HUES6 (cell line): ENCODE data around the gene DYRK1A.

ENCODE experiments used
- H3K27ac ChIP-seq: 2 replicates; pipeline ENCODE4 v1.7.0; 2013; ENCODE audit warnings: low read depth, mild to moderate bottlenecking, low read length, inconsistent platforms
- H3K27me3 ChIP-seq: 2 replicates; pipeline ENCODE4 v1.6.1; 2013; ENCODE audit warnings: low read length; ENCODE audit not compliant: control insufficient read depth, insufficient read depth
- H3K36me3 ChIP-seq: 2 replicates; pipeline ENCODE4 v1.6.1; 2013; ENCODE audit warnings: low read length; ENCODE audit not compliant: control insufficient read depth, insufficient read depth
- H3K4me1 ChIP-seq: 2 replicates; pipeline ENCODE4 v1.6.1; 2013; ENCODE audit warnings: low read length; ENCODE audit not compliant: control insufficient read depth, insufficient read depth
- H3K4me3 ChIP-seq: 2 replicates; pipeline ENCODE4 v1.5.1; 2013; ENCODE audit warnings: low read depth, low read length
- H3K9ac ChIP-seq: one replicate; pipeline ENCODE4 v1.6.1; 2013; ENCODE audit warnings: mild to moderate bottlenecking, low read length
- H3K9me3 ChIP-seq: 2 replicates; pipeline ENCODE4 v1.6.1; 2013; ENCODE audit warnings: low read depth, low read length; ENCODE audit not compliant: control insufficient read depth, insufficient read depth

DYRK1A gene

DNA sequence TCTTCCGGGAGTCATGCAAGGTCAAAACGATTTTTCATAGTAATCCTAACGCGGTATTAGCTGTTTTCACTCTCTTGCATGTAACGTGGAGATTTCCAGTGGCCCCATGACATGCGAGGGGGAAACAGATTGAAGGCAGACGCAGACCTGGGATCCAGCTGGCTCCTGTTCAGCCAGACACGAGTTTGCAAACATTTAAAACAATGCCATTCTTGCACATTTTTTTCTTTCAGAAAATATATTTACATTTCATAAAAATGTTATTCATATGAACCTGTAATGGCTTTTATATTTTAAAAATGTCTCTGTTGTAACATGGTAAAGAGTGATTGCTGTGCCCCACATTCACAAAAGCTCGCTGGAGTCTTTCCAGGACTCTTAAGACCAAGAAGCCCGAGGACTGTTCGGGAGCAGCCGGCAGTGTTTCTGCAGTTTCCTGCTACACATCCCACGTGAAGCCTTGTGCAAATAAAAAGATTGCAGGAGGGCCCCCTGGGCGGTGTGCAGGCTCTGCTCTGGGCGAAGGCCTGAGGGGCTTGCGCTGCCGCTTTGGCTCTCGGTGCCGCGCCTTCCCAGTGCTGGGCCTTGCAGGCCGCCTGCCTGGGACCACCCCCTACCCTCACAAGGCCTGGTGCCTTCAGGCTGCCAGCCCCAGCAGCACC lies 184.9 kb downstream of the DYRK1A start:
- H3K27me3 ChIP-seq, result no peaks in the 10 kb centered on the region
- H3K4me3 ChIP-seq, result no peak overlapping the region
- no peaks in the 10 kb centered on the region for H3K9me3 ChIP-seq
- H3K27ac ChIP-seq, result no peak overlapping the region
- no peak overlapping the region for H3K9ac ChIP-seq
- peaks cover 28% of the 10 kb centered on the region for H3K4me1 ChIP-seq
- no peaks in the 10 kb centered on the region for H3K36me3 ChIP-seq

DNA sequence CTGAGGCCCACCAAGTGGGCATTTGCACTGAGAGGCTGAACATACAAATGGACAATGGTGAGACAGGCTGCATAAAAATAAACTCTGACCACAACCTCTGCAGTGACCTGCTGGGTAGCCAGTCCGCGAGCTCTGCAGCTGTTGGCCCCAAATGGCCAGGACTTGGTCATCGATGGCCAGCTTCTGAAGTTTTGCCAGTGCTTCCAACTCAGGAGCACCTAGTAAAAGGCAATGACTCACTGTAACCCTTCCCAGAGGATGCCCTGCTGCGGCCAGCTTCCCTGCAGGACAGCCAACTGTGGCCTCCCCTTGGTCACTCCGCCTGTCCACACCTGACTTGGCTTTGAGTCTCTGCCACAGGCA lies 185.4 kb downstream of the DYRK1A start:
- Histone ChIP-seq H3K36me3 (no peaks in the 10 kb centered on the region), H3K27ac (no peak overlapping the region), H3K9ac (no peak overlapping the region), H3K9me3 (no peaks in the 10 kb centered on the region), H3K4me3 (no peak overlapping the region), H3K27me3 (no peaks in the 10 kb centered on the region), H3K4me1 (peaks cover 23% of the 10 kb centered on the region)

GRCh38 chr21:37552496-37553029 lies 186.0 kb downstream of the DYRK1A start:
- no peak overlapping the region for H3K27ac ChIP-seq
- no peaks in the 10 kb centered on the region for H3K36me3 ChIP-seq
- no peaks in the 10 kb centered on the region for H3K27me3 ChIP-seq
- no peak overlapping the region for H3K4me3 ChIP-seq
- H3K4me1 ChIP-seq, result peaks cover 17% of the 10 kb centered on the region
- no peak overlapping the region for H3K9ac ChIP-seq
- no peaks in the 10 kb centered on the region for H3K9me3 ChIP-seq

DNA sequence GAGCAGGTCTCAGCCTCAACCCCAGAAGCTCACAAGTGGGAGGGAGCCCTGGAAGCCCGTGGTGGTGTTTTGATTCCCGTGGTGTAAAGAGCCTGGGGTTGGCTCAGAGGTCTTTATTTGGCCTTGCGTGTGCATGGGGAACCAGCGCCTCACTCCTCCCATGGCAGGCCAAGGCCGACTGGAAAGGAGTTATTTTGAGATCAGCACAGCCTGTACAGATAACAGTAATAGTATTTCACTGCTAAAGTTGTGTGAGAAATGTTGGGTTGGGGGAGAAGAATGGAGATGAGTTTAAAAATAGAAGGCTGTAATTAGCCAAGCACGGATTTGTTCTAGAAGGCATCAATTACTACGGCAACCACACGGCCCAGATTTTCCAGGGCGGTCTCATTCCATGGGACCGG lies 186.5 kb downstream of the DYRK1A start:
- H3K36me3 ChIP-seq, result no peaks in the 10 kb centered on the region
- H3K27me3 ChIP-seq, result no peaks in the 10 kb centered on the region
- no peak overlapping the region for H3K4me3 ChIP-seq
- no peaks in the 10 kb centered on the region for H3K9me3 ChIP-seq
- H3K27ac ChIP-seq, result no peak overlapping the region
- no peak overlapping the region for H3K9ac ChIP-seq
- peaks cover 17% of the 10 kb centered on the region for H3K4me1 ChIP-seq

DNA sequence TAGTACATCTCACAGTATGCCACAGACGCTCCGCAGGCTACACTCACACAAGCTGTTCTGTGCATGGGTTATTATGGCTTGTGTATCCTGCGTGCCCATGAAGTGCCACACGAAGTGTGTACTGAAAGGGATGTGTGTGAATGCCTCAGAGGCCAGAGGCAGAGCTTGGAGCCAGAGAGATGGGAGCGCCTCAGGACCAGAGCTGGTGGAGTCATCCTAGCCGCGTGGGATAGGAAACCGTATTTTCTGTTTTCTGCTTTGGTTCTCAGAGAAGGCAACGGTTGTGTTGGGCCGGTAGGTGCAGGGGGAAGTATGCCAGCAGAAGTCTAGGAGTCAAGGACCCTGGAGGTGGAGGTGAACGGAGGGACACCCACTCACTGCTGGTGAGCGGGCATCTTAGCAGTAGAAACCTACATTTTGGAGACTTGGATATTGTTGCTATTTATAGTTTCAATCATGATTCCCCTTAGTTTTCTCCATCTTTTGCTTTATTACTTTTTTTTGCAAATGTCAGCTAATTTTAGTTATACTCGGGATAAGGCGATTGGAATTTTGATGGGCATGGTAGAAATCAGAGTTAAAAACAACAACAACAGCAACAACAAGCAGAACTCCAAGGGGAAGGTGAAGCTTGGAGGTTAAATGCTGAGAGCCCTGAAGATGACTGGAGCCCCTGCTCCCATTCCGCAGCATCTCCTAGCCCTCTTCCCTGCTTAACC lies 188.2 kb downstream of the DYRK1A start:
- no peaks in the 10 kb centered on the region for H3K36me3 ChIP-seq
- H3K27ac ChIP-seq, result no peak overlapping the region
- no peak overlapping the region for H3K9ac ChIP-seq
- peaks cover 17% of the 10 kb centered on the region for H3K4me1 ChIP-seq
- no peaks in the 10 kb centered on the region for H3K9me3 ChIP-seq
- no peak overlapping the region for H3K4me3 ChIP-seq
- no peaks in the 10 kb centered on the region for H3K27me3 ChIP-seq

DNA sequence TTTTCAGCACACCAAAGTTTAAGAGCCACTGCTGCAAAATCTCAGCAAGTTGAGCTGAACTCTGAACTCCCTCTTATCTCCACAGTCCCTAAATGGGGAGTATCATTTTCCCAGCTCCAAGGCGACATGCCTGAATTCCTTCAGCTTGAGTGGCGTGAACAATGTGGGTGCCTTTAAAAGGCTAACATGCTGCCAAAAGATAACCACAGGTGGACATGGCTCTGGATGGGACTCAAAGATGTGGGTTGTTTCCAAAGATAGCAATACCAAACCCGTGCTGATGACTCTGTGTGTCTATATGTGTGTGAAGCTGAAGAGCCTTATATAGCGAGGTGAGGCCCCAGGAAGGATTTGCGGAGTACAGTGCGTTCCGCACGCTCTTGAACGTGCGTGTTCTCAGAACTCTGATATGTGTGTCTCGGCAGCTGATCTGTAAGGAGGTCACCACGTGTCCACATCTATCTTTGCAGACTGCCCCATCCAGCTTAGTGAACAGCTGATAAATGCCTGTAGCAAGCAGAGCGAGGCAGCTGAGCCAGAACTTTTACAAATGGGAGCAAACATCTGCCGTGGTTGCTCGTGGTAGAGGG lies 189.2 kb downstream of the DYRK1A start:
- H3K4me1 ChIP-seq, result peaks cover 14% of the 10 kb centered on the region
- H3K9ac ChIP-seq, result no peak overlapping the region
- H3K36me3 ChIP-seq, result no peaks in the 10 kb centered on the region
- no peaks in the 10 kb centered on the region for H3K27me3 ChIP-seq
- no peaks in the 10 kb centered on the region for H3K9me3 ChIP-seq
- H3K4me3 ChIP-seq, result no peak overlapping the region
- H3K27ac ChIP-seq, result no peak overlapping the region

GRCh38 chr21:37557261-37557950 lies 190.8 kb downstream of the DYRK1A start:
- Histone ChIP-seq H3K27me3 (no peaks in the 10 kb centered on the region), H3K4me3 (no peak overlapping the region), H3K9ac (no peak overlapping the region), H3K27ac (no peak overlapping the region), H3K36me3 (no peaks in the 10 kb centered on the region), H3K9me3 (no peaks in the 10 kb centered on the region), H3K4me1 (no peaks in the 10 kb centered on the region)

DNA sequence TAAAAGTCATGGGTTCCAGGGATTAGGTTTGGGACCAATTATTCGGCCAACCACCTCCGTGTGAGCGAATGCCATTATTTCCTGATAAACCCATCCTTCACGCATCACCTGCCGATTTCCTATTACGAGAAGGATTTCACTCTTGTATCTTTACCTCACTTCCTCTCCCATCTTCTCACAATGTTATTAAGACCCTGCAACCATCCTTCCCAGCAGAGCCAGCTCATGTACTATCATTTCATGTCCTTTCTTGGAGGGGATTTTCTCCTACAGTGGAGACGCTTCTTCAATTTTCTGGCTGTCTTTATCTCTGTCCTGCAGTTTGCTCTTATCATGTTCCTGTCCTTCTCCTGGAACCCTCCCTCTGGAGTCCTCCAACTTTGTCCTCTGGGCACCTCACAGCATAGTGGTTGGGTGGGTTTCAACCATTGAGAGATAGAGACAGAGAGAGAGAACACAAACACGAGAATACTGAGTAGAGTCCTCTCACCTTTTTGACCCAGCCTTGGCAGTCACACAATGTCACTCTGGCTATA lies 192.2 kb downstream of the DYRK1A start:
- Histone ChIP-seq H3K9me3 (no peaks in the 10 kb centered on the region), H3K4me3 (no peak overlapping the region), H3K9ac (no peak overlapping the region), H3K36me3 (no peaks in the 10 kb centered on the region), H3K27ac (no peak overlapping the region), H3K4me1 (peaks cover 7% of the 10 kb centered on the region; the same call in 1 of the 2 replicates), H3K27me3 (peaks cover 7% of the 10 kb centered on the region; the same call in 1 of the 2 replicates)

GRCh38 chr21:37560385-37560784 lies 193.8 kb downstream of the DYRK1A start:
- Histone ChIP-seq H3K27me3 (peaks cover 7% of the 10 kb centered on the region; the same call in 1 of the 2 replicates), H3K4me1 (peaks cover 20% of the 10 kb centered on the region), H3K27ac (no peak overlapping the region), H3K9ac (no peak overlapping the region), H3K36me3 (no peaks in the 10 kb centered on the region), H3K4me3 (no peak overlapping the region), H3K9me3 (no peaks in the 10 kb centered on the region)

DNA sequence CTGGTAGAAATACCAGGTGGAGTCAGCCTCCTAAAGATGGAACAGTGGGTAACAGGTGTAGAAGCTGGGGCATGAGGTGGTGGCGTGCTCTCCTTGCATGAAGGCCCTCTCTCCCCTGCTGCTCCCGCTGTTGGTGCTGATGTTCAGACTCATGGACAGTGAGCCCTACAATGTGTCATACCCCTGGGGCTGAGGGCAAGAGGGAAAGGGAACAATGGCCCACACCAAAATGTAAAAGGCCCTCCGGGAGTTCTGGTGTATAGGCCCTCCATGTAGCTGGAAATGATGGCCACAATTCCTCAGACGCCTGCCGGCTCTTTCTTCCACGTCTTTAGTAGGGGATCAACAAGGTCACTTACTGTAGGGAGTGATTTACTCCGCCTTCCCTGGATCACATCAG lies 194.9 kb downstream of the DYRK1A start:
- peaks cover 26% of the 10 kb centered on the region for H3K4me1 ChIP-seq
- no peaks in the 10 kb centered on the region for H3K36me3 ChIP-seq
- no peak overlapping the region for H3K27ac ChIP-seq
- H3K9ac ChIP-seq, result no peak overlapping the region
- H3K9me3 ChIP-seq, result no peaks in the 10 kb centered on the region
- peaks cover 7% of the 10 kb centered on the region; the same call in 1 of the 2 replicates for H3K27me3 ChIP-seq
- no peak overlapping the region for H3K4me3 ChIP-seq
